Activated naive CD8-positive, alpha-beta T cell treated with anti-CD3 and anti-CD28 coated beads, Interleukin-2, amount 50 U/mL, for 16 hours (primary cell): Measurements from ENCODE around the gene DAPK1.
"Not testable (repeated sequence)": the region's sequence is repeated elsewhere in the genome, so short reads cannot be mapped to it uniquely, and the experiment has no call there.

Experiments
- DNase-seq: peaks from one replicate; pipeline ENCODE4 v3.0.0-alpha.2; 2020; ENCODE audit warnings: low read depth, low spot score

Gene DAPK1

DNA sequence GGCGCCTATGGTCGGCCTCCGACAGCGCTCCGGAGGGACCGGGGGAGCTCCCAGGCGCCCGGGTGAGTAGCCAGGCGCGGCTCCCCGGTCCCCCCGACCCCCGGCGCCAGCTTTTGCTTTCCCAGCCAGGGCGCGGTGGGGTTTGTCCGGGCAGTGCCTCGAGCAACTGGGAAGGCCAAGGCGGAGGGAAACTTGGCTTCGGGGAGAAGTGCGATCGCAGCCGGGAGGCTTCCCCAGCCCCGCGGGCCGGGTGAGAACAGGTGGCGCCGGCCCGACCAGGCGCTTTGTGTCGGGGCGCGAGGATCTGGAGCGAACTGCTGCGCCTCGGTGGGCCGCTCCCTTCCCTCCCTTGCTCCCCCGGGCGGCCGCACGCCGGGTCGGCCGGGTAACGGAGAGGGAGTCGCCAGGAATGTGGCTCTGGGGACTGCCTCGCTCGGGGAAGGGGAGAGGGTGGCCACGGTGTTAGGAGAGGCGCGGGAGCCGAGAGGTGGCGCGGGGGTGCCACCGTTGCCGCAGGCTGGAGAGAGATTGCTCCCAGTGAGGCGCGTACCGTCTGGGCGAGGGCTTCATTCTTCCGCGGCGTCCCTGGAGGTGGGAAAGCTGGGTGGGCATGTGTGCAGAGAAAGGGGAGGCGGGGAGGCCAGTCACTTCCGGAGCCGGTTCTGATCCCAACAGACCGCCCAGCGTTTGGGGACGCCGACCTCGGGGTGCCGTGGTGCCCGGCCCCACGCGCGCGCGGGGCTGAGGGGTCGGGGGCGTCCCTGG lies 561 bp downstream of the DAPK1 start:
- no peak for DNase-seq

DNA sequence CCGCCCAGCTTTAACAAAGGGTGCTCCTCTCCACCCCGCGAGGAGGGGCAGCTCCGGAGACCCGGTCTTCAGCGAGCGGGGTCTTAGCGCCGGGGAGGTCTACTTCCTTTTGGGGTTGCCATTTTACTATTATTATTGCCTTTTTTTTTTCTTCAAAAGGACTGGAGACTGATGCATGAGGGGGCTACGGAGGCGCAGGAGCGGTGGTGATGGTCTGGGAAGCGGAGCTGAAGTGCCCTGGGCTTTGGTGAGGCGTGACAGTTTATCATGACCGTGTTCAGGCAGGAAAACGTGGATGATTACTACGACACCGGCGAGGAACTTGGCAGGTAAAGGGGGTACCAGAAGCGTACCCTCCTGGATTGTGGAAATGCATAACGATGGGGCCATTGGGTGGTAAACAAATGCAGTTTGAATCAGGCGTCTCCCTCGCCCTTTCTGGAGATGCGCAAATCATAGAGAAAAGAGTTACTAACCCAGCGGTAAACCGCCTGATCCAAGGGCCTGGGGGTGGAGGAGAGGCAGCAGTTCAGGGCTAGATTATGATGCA lies 1.2 kb downstream of the DAPK1 start:
- DNase-seq, result no peak

DNA sequence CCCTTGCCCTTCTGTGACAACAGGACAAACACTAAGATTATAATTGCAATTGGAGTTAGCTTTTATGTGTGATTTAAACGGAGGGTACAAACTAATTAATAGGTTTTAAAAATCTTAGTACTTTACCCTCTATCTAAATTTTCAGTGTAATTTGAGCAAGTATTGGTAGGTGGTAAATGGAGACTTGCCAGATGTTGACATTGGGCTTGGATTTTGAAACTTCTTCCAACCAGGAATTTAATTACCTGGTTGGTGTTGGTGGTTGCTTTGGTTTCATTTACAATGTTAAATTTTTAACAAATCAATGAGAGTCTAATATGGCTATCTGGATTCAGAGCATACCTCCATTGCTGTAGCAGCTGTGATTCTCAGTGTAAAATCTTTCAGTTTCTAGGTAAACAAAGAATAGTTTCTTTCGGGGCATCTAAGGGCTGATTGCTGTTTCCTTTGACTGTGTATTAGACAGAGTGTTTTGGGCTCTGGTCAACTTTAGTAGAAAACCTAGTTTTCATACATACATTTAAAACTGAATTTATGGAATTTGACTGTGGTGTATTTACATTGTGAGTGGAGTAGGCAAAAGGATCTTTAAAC lies 1.9 kb downstream of the DAPK1 start:
- DNase-seq, result no peak

DNA sequence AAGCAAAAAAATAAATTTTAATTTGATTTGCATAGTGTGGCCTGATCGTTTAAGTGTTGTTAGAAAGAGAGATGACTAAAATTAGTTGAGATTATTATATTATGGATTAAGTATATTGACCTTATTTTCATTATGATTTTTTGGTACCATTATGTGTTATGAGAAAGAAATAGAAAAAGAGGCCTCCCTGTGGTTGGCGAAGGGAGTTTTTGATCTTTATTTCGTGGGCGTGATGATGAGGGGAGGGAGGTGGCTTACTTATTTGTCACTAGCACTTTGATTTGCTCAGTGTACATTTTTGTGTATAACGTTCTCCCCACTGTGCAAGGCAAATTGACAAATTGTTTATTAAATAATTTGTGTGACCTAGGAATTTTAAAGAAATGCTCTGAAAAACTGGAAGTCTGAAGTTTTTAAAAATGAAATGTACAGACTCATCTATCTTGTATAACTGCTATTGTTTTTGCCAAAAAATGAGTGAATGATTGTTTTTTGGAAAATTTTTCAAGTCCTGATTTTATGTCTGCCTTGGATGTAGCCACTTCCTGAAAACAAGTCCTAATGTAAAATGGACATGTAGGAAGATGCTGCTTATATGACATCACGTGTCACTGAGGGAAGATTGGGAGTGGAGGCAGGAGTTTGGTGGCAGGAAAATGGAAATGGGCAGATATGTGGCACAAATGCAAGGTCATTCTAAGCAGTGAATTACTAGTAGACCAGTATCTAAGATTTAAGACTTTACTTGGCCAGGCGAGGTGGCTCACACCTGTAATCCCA lies 3.0 kb downstream of the DAPK1 start:
- no peak for DNase-seq

- DNase-seq, result not testable (repeated sequence)
Observed at GRCh38 chr9:87501271-87501656, 3.6 kb downstream of the DAPK1 start.

DNA sequence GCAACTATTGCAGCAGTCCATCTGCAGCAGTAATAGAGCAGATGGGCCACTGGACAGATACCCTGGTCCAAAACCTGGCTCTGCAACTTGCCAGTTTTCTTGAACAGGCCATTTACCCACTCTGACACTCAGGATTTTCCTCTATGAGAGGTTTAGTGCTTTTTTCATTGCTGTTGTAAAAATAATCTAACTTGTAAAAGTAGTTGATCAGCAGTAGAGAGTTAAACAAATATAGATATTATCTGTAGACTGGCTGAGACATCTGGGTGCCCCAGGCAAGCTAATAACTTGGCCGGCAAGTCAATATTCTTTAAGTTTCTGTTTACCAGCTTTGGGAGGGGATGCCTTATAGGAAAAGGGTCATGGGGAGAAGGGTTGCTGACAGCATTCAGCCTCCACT lies 4.1 kb downstream of the DAPK1 start:
- DNase-seq, result no peak

GRCh38 chr9:87502391-87503221 lies 4.9 kb downstream of the DAPK1 start:
- no peak for DNase-seq

DNA sequence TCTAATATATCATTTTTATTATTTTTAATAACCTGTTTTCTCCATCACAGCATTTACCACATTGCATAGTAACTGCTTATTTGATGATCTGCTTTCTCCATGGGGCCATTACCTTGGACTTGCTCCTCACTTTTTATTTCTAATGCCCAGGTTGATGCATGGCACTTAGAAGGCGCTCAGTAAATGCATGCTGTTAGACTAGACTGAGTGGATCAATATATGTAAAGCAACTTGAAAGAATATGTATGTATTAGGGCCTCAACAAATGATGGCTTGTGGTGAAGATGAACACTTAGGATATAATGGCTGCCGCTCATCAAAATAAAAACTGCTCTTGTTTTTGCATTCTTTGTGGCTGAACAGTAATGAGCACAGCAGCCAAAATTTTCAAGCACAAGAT lies 5.8 kb downstream of the DAPK1 start:
- DNase-seq, result no peak

GRCh38 chr9:87503927-87504326 lies 6.3 kb downstream of the DAPK1 start:
- no peak for DNase-seq

DNA sequence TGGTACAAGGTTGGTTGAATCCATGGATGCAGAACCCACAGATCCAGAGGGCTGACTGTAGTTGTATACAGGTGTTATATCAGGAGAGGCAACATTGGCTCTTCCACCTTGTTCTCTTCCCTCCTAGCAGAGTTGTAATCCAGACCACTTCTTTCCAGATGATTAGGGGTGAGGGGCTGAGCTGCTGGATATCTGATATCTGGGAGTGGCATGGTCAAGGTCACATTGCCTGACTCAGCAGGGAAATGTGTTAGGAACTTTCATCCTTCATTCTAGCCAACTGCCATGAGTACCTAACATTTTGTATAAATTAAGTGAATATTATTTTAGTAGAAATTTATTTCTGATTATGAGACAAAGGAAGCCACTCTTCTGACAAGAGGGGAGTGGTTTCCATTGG lies 7.3 kb downstream of the DAPK1 start:
- no peak for DNase-seq

DNA sequence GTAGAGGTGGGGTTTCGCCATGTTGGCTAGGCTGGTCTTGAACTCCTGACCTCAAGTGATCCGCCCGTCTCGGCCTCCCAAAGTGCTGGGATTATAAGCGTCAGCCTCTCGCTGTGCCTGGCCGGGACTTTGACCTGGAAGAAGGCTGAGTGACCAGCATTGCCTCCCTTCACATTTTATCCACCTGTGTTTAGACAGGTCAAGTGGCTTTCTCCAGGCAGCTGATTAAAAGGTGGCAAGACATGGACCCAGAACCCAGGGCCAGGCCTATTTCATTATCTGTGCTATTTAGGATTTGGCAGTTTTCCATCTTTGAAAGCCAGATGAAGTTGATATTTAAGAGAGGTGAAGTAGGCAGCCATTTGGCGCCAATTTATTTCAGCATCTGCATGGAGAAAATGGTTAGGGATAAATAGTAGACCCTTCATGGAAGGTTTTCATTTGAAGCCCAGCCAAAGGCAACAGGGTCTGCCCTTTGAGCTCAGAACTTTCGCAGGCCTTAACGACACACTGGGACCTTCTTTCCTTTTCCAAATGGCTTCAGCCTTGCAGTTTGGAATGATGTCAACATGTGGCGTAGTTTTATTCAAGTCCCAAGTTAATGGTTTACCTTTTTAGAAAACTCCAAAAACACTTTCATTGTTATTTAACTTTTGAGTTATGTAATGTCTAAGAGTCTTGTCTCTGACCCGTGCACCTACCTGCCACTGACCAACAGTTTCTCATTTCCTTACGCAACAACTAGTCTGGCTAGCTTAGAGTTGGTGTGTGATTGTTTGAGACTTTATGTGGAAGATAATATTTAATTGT lies 8.4 kb downstream of the DAPK1 start:
- no peak for DNase-seq

GRCh38 chr9:87507576-87507975 lies 9.9 kb downstream of the DAPK1 start:
- no peak for DNase-seq

GRCh38 chr9:87510252-87510683 lies 12.6 kb downstream of the DAPK1 start:
- no peak for DNase-seq

GRCh38 chr9:87512311-87512710 lies 14.6 kb downstream of the DAPK1 start:
- no peak for DNase-seq

GRCh38 chr9:87513161-87513560 lies 15.5 kb downstream of the DAPK1 start:
- DNase-seq, result no peak

DNA sequence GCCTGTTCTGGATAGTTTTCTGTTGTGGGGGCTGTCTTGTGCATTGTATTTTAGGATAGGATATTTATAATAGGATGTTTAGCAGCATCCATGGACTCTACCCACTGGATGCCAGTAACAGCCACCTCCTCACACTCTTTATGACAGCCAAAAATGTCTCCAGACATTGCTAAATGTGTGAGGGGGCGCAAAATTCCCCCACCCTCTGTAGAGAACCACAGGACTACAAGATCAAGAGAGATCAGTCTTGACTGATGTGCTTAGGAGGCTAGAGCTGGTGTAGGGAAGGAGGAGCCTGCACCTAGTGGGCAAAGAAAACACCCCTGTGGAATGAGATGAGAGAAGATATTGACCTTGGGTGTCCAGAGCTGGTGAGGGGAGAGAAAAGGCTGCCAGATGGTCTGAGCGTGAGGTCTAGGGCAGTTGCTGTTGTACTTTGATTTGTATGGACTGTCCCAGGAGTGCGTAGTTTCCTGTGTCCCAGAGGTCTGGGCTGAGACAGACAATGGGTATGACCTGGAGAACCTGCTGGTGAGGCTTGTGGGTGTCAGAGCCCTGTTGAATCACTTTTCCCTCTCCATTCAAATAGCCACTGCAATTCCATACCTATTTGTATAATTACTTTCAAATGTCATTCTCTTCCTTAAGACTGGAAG lies 16.3 kb downstream of the DAPK1 start:
- no peak for DNase-seq

GRCh38 chr9:87515006-87515405 lies 17.3 kb downstream of the DAPK1 start:
- DNase-seq, result no peak

GRCh38 chr9:87515588-87516221 lies 18.0 kb downstream of the DAPK1 start:
- DNase-seq, result no peak

GRCh38 chr9:87516222-87516925 lies 18.7 kb downstream of the DAPK1 start:
- DNase-seq, result no peak
